ENCODE measurements around the gene TECPR2. TPM values are rescaled to one million over a fixed set of nuclear protein-coding genes. Genes with fewer than 3 reads are reported as not detected.

TECPR2 gene
- total RNA-seq, 1 experiment from 2014 or later: 29.7 TPM

- CTCF ChIA-PET: no interaction called here
- H3K27ac ChIP-seq: no peak overlapping the region
- no peaks in the 10 kb centered on the region for H3K9me3 ChIP-seq (ENCODE audit: insufficient read depth, low read depth)
- H3K4me2 ChIP-seq: no peak overlapping the region
- H3K4me3 ChIP-seq: no peak overlapping the region
- no peaks in the 10 kb centered on the region; the same call in 1 of the 2 replicates for H3K36me3 ChIP-seq (ENCODE audit: low read depth)
- no peaks in the 10 kb centered on the region for H3K9me2 ChIP-seq (ENCODE audit: insufficient read depth)
- no peaks in the 10 kb centered on the region for H3K79me2 ChIP-seq (ENCODE audit: low read depth)
- intact Hi-C loops (cut with micrococcal nuclease; ENCODE audit: unreplicated experiment): no loop called here
- no peak for TF ChIP-seq CTCF (conservative IDR thresholded peaks at IDR 0.05)
- TF ChIP-seq EZH2 (IDR thresholded peaks at IDR 0.05; ENCODE audit: low read depth): no peak
- H4K20me1 ChIP-seq (ENCODE audit: insufficient read depth): no peaks in the 10 kb centered on the region
- no peaks in the 10 kb centered on the region for H3K27me3 ChIP-seq (ENCODE audit: insufficient read depth, low read depth)
- no peak overlapping the region for H2AFZ ChIP-seq
- no TSS peak for BruUV-seq (replicated peaks)
- H3F3A ChIP-seq (ENCODE audit: insufficient read depth, low read depth): no peaks in the 10 kb centered on the region
- POLR2A ChIA-PET (ENCODE audit: unreplicated experiment): no interaction called here
- no peaks in the 10 kb centered on the region for H3K4me1 ChIP-seq (replicated peaks; ENCODE audit: insufficient read depth)
- DNase-seq: no peak
Observed at GRCh38 chr14:102417001-102417431, 54.3 kb downstream of the TECPR2 start.

- Histone ChIP-seq H3F3A (ENCODE audit: insufficient read depth, low read depth) (no peaks in the 10 kb centered on the region), H3K27me3 (ENCODE audit: insufficient read depth, low read depth) (no peaks in the 10 kb centered on the region), H4K20me1 (ENCODE audit: insufficient read depth) (no peaks in the 10 kb centered on the region), H3K4me1 (replicated peaks; ENCODE audit: insufficient read depth) (no peaks in the 10 kb centered on the region), H3K79me2 (ENCODE audit: low read depth) (no peaks in the 10 kb centered on the region), H3K27ac (no peak overlapping the region), H3K9me3 (ENCODE audit: insufficient read depth, low read depth) (no peaks in the 10 kb centered on the region), H2AFZ (no peak overlapping the region), H3K4me2 (no peak overlapping the region), H3K9me2 (ENCODE audit: insufficient read depth) (no peaks in the 10 kb centered on the region), H3K36me3 (ENCODE audit: low read depth) (no peaks in the 10 kb centered on the region; the same call in 1 of the 2 replicates), H3K4me3 (no peak overlapping the region)
- no peak for DNase-seq
- ChIA-PET CTCF (no interaction called here), POLR2A (ENCODE audit: unreplicated experiment) (no interaction called here)
- BruUV-seq (replicated peaks): no TSS peak
- no peak for TF ChIP-seq CTCF (conservative IDR thresholded peaks at IDR 0.05)
- TF ChIP-seq EZH2 (IDR thresholded peaks at IDR 0.05; ENCODE audit: low read depth): no peak
- intact Hi-C loops (cut with micrococcal nuclease; ENCODE audit: unreplicated experiment): no loop called here
Observed at GRCh38 chr14:102417646-102418045, 54.9 kb downstream of the TECPR2 start.

GRCh38 chr14:102418169-102418852 lies 55.6 kb downstream of the TECPR2 start:
- TF ChIP-seq CTCF (conservative IDR thresholded peaks at IDR 0.05) (no peak), EZH2 (IDR thresholded peaks at IDR 0.05; ENCODE audit: low read depth) (no peak)
- Histone ChIP-seq H3K9me2 (ENCODE audit: insufficient read depth) (no peaks in the 10 kb centered on the region), H3K4me3 (no peak overlapping the region), H3K27me3 (ENCODE audit: insufficient read depth, low read depth) (no peaks in the 10 kb centered on the region), H3K4me1 (replicated peaks; ENCODE audit: insufficient read depth) (no peaks in the 10 kb centered on the region), H3F3A (ENCODE audit: insufficient read depth, low read depth) (no peaks in the 10 kb centered on the region), H2AFZ (no peak overlapping the region), H3K9me3 (ENCODE audit: insufficient read depth, low read depth) (no peaks in the 10 kb centered on the region), H3K79me2 (ENCODE audit: low read depth) (no peaks in the 10 kb centered on the region), H3K27ac (no peak overlapping the region), H3K36me3 (ENCODE audit: low read depth) (no peaks in the 10 kb centered on the region; the same call in 1 of the 2 replicates), H3K4me2 (no peak overlapping the region), H4K20me1 (ENCODE audit: insufficient read depth) (no peaks in the 10 kb centered on the region)
- ChIA-PET POLR2A (ENCODE audit: unreplicated experiment) (no interaction called here), CTCF (no interaction called here)
- no peak for DNase-seq
- BruUV-seq (replicated peaks): no TSS peak
- intact Hi-C loops (cut with micrococcal nuclease; ENCODE audit: unreplicated experiment): no loop called here

Data from PC-9 (cell line).